Measurements from ENCODE around the gene SSTR3. TPM values are rescaled to one million over a fixed set of nuclear protein-coding genes. Genes with fewer than 3 reads are reported as not detected.

SSTR3 gene
- total and polyA plus RNA-seq, 2 experiments from 2014 or later, result not detected

- Histone ChIP-seq H3K9me3 (ENCODE audit: low read depth) (no peaks in the 10 kb centered on the region), H3K4me1 (ENCODE audit: insufficient read depth) (peaks cover 11% of the 10 kb centered on the region), H3K27me3 (replicated peaks; ENCODE audit: insufficient read depth) (no peaks in the 10 kb centered on the region), H3K27ac (no peak overlapping the region), H3K36me3 (ENCODE audit: low read depth) (no peaks in the 10 kb centered on the region), H3K9ac (no peak overlapping the region), H3K9me2 (ENCODE audit: insufficient read depth) (no peaks in the 10 kb centered on the region), H3K79me2 (ENCODE audit: insufficient read depth) (no peaks in the 10 kb centered on the region), H3K4me2 (ENCODE audit: unreplicated experiment) (no peak overlapping the region), H3F3A (ENCODE audit: insufficient read depth) (0 out of 2 replicates have a peak, but pooled peaks cover 7% of the 10 kb centered on the region), H2AFZ (no peak overlapping the region), H3K4me3 (no peak overlapping the region), H4K20me1 (ENCODE audit: insufficient read depth) (no peaks in the 10 kb centered on the region)
- no peak for DNase-seq
- 65% methylated on average over 12 of the region's 12 CpGs for WGBS, 2 experiments (ENCODE audit: low coverage in 1 of 2, low lambda C conversion rate in 2 of 2, missing lambda C conversion rate in 2 of 2)
- TF ChIP-seq EZH2phosphoT487 (IDR thresholded peaks at IDR 0.05; ENCODE audit: insufficient read depth, low read depth), result no peak
- TF ChIP-seq EZH2 (IDR thresholded peaks at IDR 0.05; ENCODE audit: insufficient read depth, poor library complexity, severe bottlenecking), result no peak
- in situ Hi-C loops (cut with MboI), result no loop called here
These were observed 37.7 kb upstream of the SSTR3 start for GRCh38 chr22:37249986-37250385.

- Histone ChIP-seq H3K27me3 (replicated peaks; ENCODE audit: insufficient read depth) (no peaks in the 10 kb centered on the region), H3F3A (ENCODE audit: insufficient read depth) (0 out of 2 replicates have a peak, but pooled peaks cover 6% of the 10 kb centered on the region), H3K79me2 (ENCODE audit: insufficient read depth) (no peaks in the 10 kb centered on the region), H3K36me3 (ENCODE audit: low read depth) (no peaks in the 10 kb centered on the region), H3K27ac (no peak overlapping the region), H3K9me2 (ENCODE audit: insufficient read depth) (no peaks in the 10 kb centered on the region), H3K4me1 (ENCODE audit: insufficient read depth) (no peaks in the 10 kb centered on the region), H3K4me3 (no peak overlapping the region), H3K4me2 (ENCODE audit: unreplicated experiment) (no peak overlapping the region), H4K20me1 (ENCODE audit: insufficient read depth) (no peaks in the 10 kb centered on the region), H3K9me3 (ENCODE audit: low read depth) (no peaks in the 10 kb centered on the region), H2AFZ (no peak overlapping the region; the same call in 1 of the 2 replicates), H3K9ac (no peak overlapping the region)
- TF ChIP-seq EZH2 (IDR thresholded peaks at IDR 0.05; ENCODE audit: insufficient read depth, poor library complexity, severe bottlenecking), result no peak
- no peak for TF ChIP-seq EZH2phosphoT487 (IDR thresholded peaks at IDR 0.05; ENCODE audit: insufficient read depth, low read depth)
- 43 to 48% methylated on average over 6 of the region's 6 CpGs for WGBS, 2 experiments (ENCODE audit: low coverage in 1 of 2, low lambda C conversion rate in 2 of 2, missing lambda C conversion rate in 2 of 2)
- DNase-seq, result peak; percentile 34
- in situ Hi-C loops (cut with MboI), result no loop called here
These were observed 36.0 kb upstream of the SSTR3 start for GRCh38 chr22:37248251-37248650.

GRCh38 chr22:37245740-37246139 lies 33.5 kb upstream of the SSTR3 start:
- no peak overlapping the region for H3K27ac ChIP-seq
- H3K79me2 ChIP-seq (ENCODE audit: insufficient read depth), result no peaks in the 10 kb centered on the region
- no peak for DNase-seq
- no peaks in the 10 kb centered on the region for H3K9me2 ChIP-seq (ENCODE audit: insufficient read depth)
- TF ChIP-seq EZH2phosphoT487 (IDR thresholded peaks at IDR 0.05; ENCODE audit: insufficient read depth, low read depth) (no peak), EZH2 (IDR thresholded peaks at IDR 0.05; ENCODE audit: insufficient read depth, poor library complexity, severe bottlenecking) (no peak)
- no peak overlapping the region for H3K4me3 ChIP-seq
- in situ Hi-C loops (cut with MboI), result no loop called here
- WGBS, 2 experiments (ENCODE audit: low coverage in 1 of 2, low lambda C conversion rate in 2 of 2, missing lambda C conversion rate in 2 of 2), result 73 to 76% methylated on average over 6 of the region's 6 CpGs
- H2AFZ ChIP-seq, result no peak overlapping the region
- H3K27me3 ChIP-seq (replicated peaks; ENCODE audit: insufficient read depth), result no peaks in the 10 kb centered on the region
- no peak overlapping the region for H3K4me2 ChIP-seq (ENCODE audit: unreplicated experiment)
- H3K36me3 ChIP-seq (ENCODE audit: low read depth), result no peaks in the 10 kb centered on the region
- no peaks in the 10 kb centered on the region for H3F3A ChIP-seq (ENCODE audit: insufficient read depth)
- H3K9me3 ChIP-seq (ENCODE audit: low read depth), result no peaks in the 10 kb centered on the region
- no peak overlapping the region for H3K9ac ChIP-seq
- H4K20me1 ChIP-seq (ENCODE audit: insufficient read depth), result no peaks in the 10 kb centered on the region
- H3K4me1 ChIP-seq (ENCODE audit: insufficient read depth), result peaks cover 11% of the 10 kb centered on the region

- H4K20me1 ChIP-seq (ENCODE audit: insufficient read depth), result no peaks in the 10 kb centered on the region
- in situ Hi-C loops (cut with MboI), result no loop called here
- H3K9me3 ChIP-seq (ENCODE audit: low read depth), result no peaks in the 10 kb centered on the region
- no peaks in the 10 kb centered on the region for H3K9me2 ChIP-seq (ENCODE audit: insufficient read depth)
- WGBS, 2 experiments (ENCODE audit: low coverage in 1 of 2, low lambda C conversion rate in 2 of 2, missing lambda C conversion rate in 2 of 2), result 77 to 78% methylated on average over 20 to 22 of the region's 22 CpGs
- H3K79me2 ChIP-seq (ENCODE audit: insufficient read depth), result no peaks in the 10 kb centered on the region
- no peak for DNase-seq
- no peak overlapping the region for H3K4me3 ChIP-seq
- no peaks in the 10 kb centered on the region for H3K36me3 ChIP-seq (ENCODE audit: low read depth)
- TF ChIP-seq EZH2 (IDR thresholded peaks at IDR 0.05; ENCODE audit: insufficient read depth, poor library complexity, severe bottlenecking) (no peak), EZH2phosphoT487 (IDR thresholded peaks at IDR 0.05; ENCODE audit: insufficient read depth, low read depth) (no peak)
- H3F3A ChIP-seq (ENCODE audit: insufficient read depth), result no peaks in the 10 kb centered on the region
- no peak overlapping the region for H3K27ac ChIP-seq
- no peaks in the 10 kb centered on the region for H3K27me3 ChIP-seq (replicated peaks; ENCODE audit: insufficient read depth)
- H3K4me1 ChIP-seq (ENCODE audit: insufficient read depth), result peaks cover 11% of the 10 kb centered on the region
- no peak overlapping the region for H3K4me2 ChIP-seq (ENCODE audit: unreplicated experiment)
- H2AFZ ChIP-seq, result no peak overlapping the region
- H3K9ac ChIP-seq, result no peak overlapping the region
These were observed 32.8 kb upstream of the SSTR3 start for GRCh38 chr22:37244922-37245722.

Measured in GM23248 (cell line).